GM19023 (cell line): ENCODE data around the gene ESPNL.
"Not testable (repeated sequence)": the region's sequence is repeated elsewhere in the genome, so short reads cannot be mapped to it uniquely, and the experiment has no call there.

Experiments used
- ATAC-seq: cut with Tn5 transposase; IDR thresholded peaks from one replicate; pipeline ENCODE4 v1.9.1; 2021; ENCODE audit warnings: mild to moderate bottlenecking, moderate library complexity; ENCODE audit not compliant: unreplicated experiment

ESPNL gene

GRCh38 chr2:238114331-238114841 is 14.2 kb downstream of the ESPNL start:
- no peak for ATAC-seq

GRCh38 chr2:238114851-238115660 is 14.9 kb downstream of the ESPNL start:
- ATAC-seq: no peak

GRCh38 chr2:238115709-238116108 is 15.6 kb downstream of the ESPNL start:
- not testable (repeated sequence) for ATAC-seq

- ATAC-seq: no peak
Observed at GRCh38 chr2:238116298-238117198, 16.4 kb downstream of the ESPNL start.

GRCh38 chr2:238117199-238118154 is 17.3 kb downstream of the ESPNL start:
- no peak for ATAC-seq

GRCh38 chr2:238119756-238120462 is 19.8 kb downstream of the ESPNL start:
- no peak for ATAC-seq

- ATAC-seq: no peak
Observed at GRCh38 chr2:238120463-238121298, 20.5 kb downstream of the ESPNL start.

GRCh38 chr2:238121511-238122286 is 21.6 kb downstream of the ESPNL start:
- ATAC-seq: no peak

- no peak for ATAC-seq
Observed at GRCh38 chr2:238122287-238123217, 22.4 kb downstream of the ESPNL start.

- ATAC-seq: no peak
Observed at GRCh38 chr2:238123218-238123971, 23.3 kb downstream of the ESPNL start.

GRCh38 chr2:238123991-238124470 is 23.9 kb downstream of the ESPNL start:
- ATAC-seq: no peak

- ATAC-seq: no peak
Observed at GRCh38 chr2:238124488-238125126, 24.5 kb downstream of the ESPNL start.

- ATAC-seq: no peak
Observed at GRCh38 chr2:238125127-238125885, 25.2 kb downstream of the ESPNL start.

GRCh38 chr2:238126338-238126737 is 26.2 kb downstream of the ESPNL start:
- ATAC-seq: no peak

GRCh38 chr2:238126775-238127164 is 26.6 kb downstream of the ESPNL start:
- ATAC-seq: no peak
